ENCODE data around the gene STK25.

DNA sequence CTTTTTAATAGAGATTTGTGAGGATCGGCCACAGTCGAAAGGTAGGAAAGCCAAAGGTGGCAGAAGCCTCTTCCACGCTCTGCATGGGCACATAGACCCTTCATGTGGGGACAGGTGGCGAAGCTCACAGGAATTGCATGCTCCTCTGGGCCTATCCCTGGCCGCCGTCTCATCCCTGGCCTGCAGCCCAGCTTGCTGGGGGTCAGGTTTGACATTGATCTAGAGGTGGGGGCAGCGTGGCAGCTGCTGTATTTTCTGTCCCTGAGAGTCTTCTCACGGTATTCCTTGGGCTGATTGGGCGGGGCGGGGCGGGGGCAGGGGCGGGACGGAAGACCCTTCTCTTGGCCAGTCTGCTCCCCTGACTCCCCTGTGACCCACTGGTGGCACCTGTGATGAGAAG, 48.9 kb downstream of the STK25 start:
- TF ChIP-seq GATA2 (IDR thresholded peaks at IDR 0.05; ENCODE audit: low read depth, low read length) (no peak), GATA3 (IDR thresholded peaks at IDR 0.05; ENCODE audit: low read depth, low read length) (no peak)
